Natural killer cell (primary cell): ENCODE results near the gene FABP1. TPM values are rescaled to one million over a fixed set of nuclear protein-coding genes. Genes with fewer than 3 reads are reported as not detected.

Source experiments
- ATAC-seq, 3 donors: fragments of 150-1000 bp in 2 of 3; fragments of 200-7000 bp in 1 of 3; cut with Tn5 transposase; 1 replicate in 1 of 3; 2 replicates in 2 of 3; pipeline ENCODE4 v1.10.0; 2021; ENCODE audit warnings: mild to moderate bottlenecking in 2 of 3, moderate library complexity in 2 of 3
- DNase-seq, 2 donors: peaks; one replicate each; pipeline versions ENCODE4 v3.0.0 to v3.0.0-alpha.2; 2013 to 2021; ENCODE audit warnings: mixed read lengths in 1 of 2
- H3K27ac ChIP-seq: one replicate; pipeline ENCODE4 v1.5.1; 2013; ENCODE audit warnings: mild to moderate bottlenecking, low read length
- H3K27me3 ChIP-seq: one replicate; pipeline ENCODE4 v1.6.1; 2013; ENCODE audit warnings: low read length; ENCODE audit not compliant: control insufficient read depth, insufficient read depth
- H3K36me3 ChIP-seq: one replicate; pipeline ENCODE4 v1.6.1; 2013; ENCODE audit warnings: low read length; ENCODE audit not compliant: control insufficient read depth, insufficient read depth
- H3K4me1 ChIP-seq: one replicate; pipeline ENCODE4 v1.6.1; 2013; ENCODE audit warnings: low read length; ENCODE audit not compliant: control insufficient read depth, insufficient read depth
- H3K4me3 ChIP-seq: one replicate; pipeline ENCODE4 v1.5.1; 2013; ENCODE audit warnings: low read length
- H3K9me3 ChIP-seq: one replicate; pipeline ENCODE4 v1.6.1; 2013; ENCODE audit warnings: low read length; ENCODE audit not compliant: control insufficient read depth, insufficient read depth
- H3K27ac Mint-ChIP-seq, 2 donors: one replicate each; pipeline ENCODE4 v1.8.0; 2022; ENCODE audit warnings: mild to moderate bottlenecking in 2 of 2, mixed read lengths in 2 of 2, moderate library complexity in 1 of 2
- H3K27me3 Mint-ChIP-seq, 2 donors: one replicate each; pipeline ENCODE4 v1.8.0; 2022; ENCODE audit warnings: low read depth in 2 of 2, mixed read lengths in 2 of 2
- H3K36me3 Mint-ChIP-seq: one replicate; pipeline ENCODE4 v1.8.0; 2022; ENCODE audit warnings: mixed read lengths
- H3K4me1 Mint-ChIP-seq, 2 donors: one replicate each; pipeline ENCODE4 v1.8.0; 2022; ENCODE audit warnings: mixed read lengths in 2 of 2
- H3K4me3 Mint-ChIP-seq: one replicate; pipeline ENCODE4 v1.8.0; 2022; ENCODE audit warnings: mild to moderate bottlenecking, moderate library complexity, mixed read lengths
- H3K9me3 Mint-ChIP-seq, 2 donors: one replicate each; pipeline ENCODE4 v1.8.0; 2022; ENCODE audit warnings: mixed read lengths in 2 of 2
- CTCF ChIP-seq: fragments of 200-600 bp; IDR thresholded peaks from one replicate; pipeline ENCODE4 v1.8.0; 2022; ENCODE audit warnings: antibody characterized with exemption
- WGBS: methylation state at CpG from one replicate; pipeline ENCODE4 v1.1.7; 2013; ENCODE audit warnings: missing lambda C conversion rate; ENCODE audit not compliant: insufficient coverage; 5-methylcytosine and 5-hydroxymethylcytosine counted together
- intact Hi-C: fragments of 100-400 bp; cut with micrococcal nuclease; formaldehyde crosslinking; loops from one replicate; pipeline ENCODE4 v1.14.2; 2022
- total RNA-seq, 4 donors: library from RNA; stranded (reverse); fragments of 120-200 nt in 1 of 4; gene quantifications; one replicate each; pipeline versions ENCODE4 v1.2.3 to v1.2.4, GENCODE V29; 2013 to 2022

The FABP1 gene
- total RNA-seq, 3 donors from 2014 or later (not counting 1 experiment from before 2014, with no cell fraction given) = not detected

DNA sequence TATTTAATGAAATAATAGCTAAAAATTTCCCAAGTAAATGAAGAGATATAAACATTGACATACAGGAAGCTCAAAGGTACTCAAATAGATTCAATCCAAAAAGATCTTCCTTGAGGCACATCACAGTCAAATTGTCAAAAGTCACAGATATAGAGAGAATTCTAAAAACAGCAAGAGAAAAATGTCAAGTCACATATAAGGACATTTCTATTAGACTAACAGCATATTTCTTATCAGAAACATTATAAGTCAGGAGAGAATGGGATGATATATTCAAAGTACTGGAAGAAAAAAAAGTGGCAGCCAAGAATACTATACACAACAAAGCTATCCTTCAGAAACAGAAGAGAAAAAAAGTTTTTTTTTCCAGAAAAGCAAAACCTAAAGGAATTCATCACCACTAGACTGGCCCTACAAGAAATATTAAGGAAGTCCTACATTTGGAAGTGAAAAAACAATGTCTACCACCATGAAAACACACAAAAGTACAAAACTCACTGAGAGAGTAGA is 21.1 kb upstream of the FABP1 start:
- Histone ChIP-seq H3K4me3 (no peak overlapping the region), H3K4me1 (no peaks in the 10 kb centered on the region), H3K36me3 (no peaks in the 10 kb centered on the region), H3K27me3 (no peaks in the 10 kb centered on the region), H3K27ac (no peak overlapping the region), H3K9me3 (peaks cover 9% of the 10 kb centered on the region)
- peaks cover 8 to 11% of the 10 kb centered on the region in 2 donors for H3K9me3 Mint-ChIP-seq
- no peak for DNase-seq
- ATAC-seq = no peak
- no peaks in the 10 kb centered on the region for H3K4me1 Mint-ChIP-seq
- intact Hi-C loops = no loop called here
- peaks cover 17 to 29% of the 10 kb centered on the region in 2 donors for H3K27me3 Mint-ChIP-seq
- H3K36me3 Mint-ChIP-seq = peaks cover 25% of the 10 kb centered on the region
- H3K27ac Mint-ChIP-seq = no peak overlapping the region
- TF ChIP-seq CTCF = no peak
- H3K4me3 Mint-ChIP-seq = no peak overlapping the region

GRCh38 chr2:88147145-88147544 is 19.3 kb upstream of the FABP1 start:
- Mint-ChIP-seq H3K4me1 (no peaks in the 10 kb centered on the region), H3K9me3 (peaks cover 7 to 8% of the 10 kb centered on the region in 2 donors), H3K27ac (no peak overlapping the region), H3K36me3 (peaks cover 21% of the 10 kb centered on the region), H3K4me3 (no peak overlapping the region), H3K27me3 (peaks cover 14 to 37% of the 10 kb centered on the region in 2 donors)
- no peak for TF ChIP-seq CTCF
- ATAC-seq = no peak
- no peak for DNase-seq
- 87% methylated on average over 2 of the region's 2 CpGs for WGBS
- no peaks in the 10 kb centered on the region for H3K36me3 ChIP-seq
- no peaks in the 10 kb centered on the region for H3K4me1 ChIP-seq
- H3K27ac ChIP-seq = no peak overlapping the region
- no peaks in the 10 kb centered on the region for H3K27me3 ChIP-seq
- peaks cover 9% of the 10 kb centered on the region for H3K9me3 ChIP-seq
- intact Hi-C loops = no loop called here
- no peak overlapping the region for H3K4me3 ChIP-seq

DNA sequence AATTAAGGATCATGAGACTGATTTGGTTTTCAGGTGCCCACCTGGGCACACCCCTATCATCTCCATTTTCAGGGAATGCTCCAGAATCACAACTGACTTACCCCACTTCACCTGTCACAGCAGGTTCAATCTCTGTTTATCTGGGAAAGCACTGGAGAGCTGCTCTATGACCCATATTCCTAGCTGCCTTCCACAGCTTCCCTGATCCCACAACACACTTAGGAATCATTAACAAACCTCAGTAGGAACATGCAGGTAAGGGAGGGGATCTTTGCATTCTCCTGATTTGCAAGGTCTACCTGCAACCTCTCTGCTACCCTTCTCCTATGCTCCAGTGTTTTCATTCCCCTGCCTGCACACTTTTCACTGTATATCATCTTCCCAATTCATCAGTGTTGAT is 18.7 kb upstream of the FABP1 start:
- TF ChIP-seq CTCF = no peak
- intact Hi-C loops = no loop called here
- H3K36me3 Mint-ChIP-seq = peaks cover 22% of the 10 kb centered on the region
- Histone ChIP-seq H3K9me3 (peaks cover 9% of the 10 kb centered on the region), H3K27ac (no peak overlapping the region), H3K4me1 (no peaks in the 10 kb centered on the region), H3K27me3 (no peaks in the 10 kb centered on the region), H3K36me3 (no peaks in the 10 kb centered on the region), H3K4me3 (no peak overlapping the region)
- H3K27me3 Mint-ChIP-seq = peaks cover 13 to 38% of the 10 kb centered on the region in 2 donors
- H3K4me1 Mint-ChIP-seq = no peaks in the 10 kb centered on the region
- H3K4me3 Mint-ChIP-seq = no peak overlapping the region
- H3K9me3 Mint-ChIP-seq = peaks cover 7 to 8% of the 10 kb centered on the region in 2 donors
- no peak for ATAC-seq
- no peak for DNase-seq
- H3K27ac Mint-ChIP-seq = no peak overlapping the region

DNA sequence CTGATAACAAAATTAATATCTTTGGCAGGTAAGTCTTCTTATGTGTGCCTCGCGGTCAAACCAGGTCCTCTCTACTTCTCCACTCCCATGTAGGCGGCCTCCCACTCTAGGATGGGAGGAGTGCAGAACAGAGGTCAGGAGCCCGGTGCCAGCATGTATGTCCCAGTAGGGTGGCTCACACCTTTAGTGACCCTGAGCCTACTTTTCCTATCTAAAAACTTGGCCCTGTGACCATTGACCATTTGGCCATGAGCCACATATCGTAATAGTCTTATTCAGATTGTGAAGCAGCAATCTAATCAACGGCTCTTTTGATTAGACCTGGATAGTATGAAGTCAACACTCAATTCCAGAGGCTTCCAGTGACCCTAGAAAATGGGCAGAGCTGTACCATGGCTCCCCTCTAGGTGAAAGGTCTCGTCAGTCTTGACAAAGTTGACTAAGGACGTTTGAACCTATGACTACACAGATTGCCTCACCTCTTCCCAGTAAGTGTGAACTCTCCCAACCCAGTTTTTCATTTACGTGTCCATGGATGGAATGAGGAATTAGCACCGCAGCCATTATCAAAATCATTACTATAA is 17.1 kb upstream of the FABP1 start:
- 92% methylated on average over 7 of the region's 10 CpGs for WGBS
- H3K4me3 Mint-ChIP-seq = no peak overlapping the region
- peaks cover 9% of the 10 kb centered on the region for H3K9me3 ChIP-seq
- intact Hi-C loops = no loop called here
- H3K4me1 Mint-ChIP-seq = no peaks in the 10 kb centered on the region
- ATAC-seq = no peak
- H3K27me3 Mint-ChIP-seq = peaks cover 20 to 48% of the 10 kb centered on the region in 2 donors
- H3K27ac ChIP-seq = no peak overlapping the region
- H3K36me3 Mint-ChIP-seq = peaks cover 24% of the 10 kb centered on the region
- H3K27ac Mint-ChIP-seq = no peak overlapping the region
- no peaks in the 10 kb centered on the region for H3K4me1 ChIP-seq
- H3K27me3 ChIP-seq = no peaks in the 10 kb centered on the region
- no peak for DNase-seq
- no peak overlapping the region for H3K4me3 ChIP-seq
- no peaks in the 10 kb centered on the region for H3K36me3 ChIP-seq
- no peak for TF ChIP-seq CTCF
- peaks cover 7 to 8% of the 10 kb centered on the region in 2 donors for H3K9me3 Mint-ChIP-seq
